ENCODE results near the gene DENND4C. TPM values are rescaled to one million over a fixed set of nuclear protein-coding genes. Genes with fewer than 3 reads are reported as not detected.

The DENND4C gene
- 22.6 and 26.6 TPM in 2 replicates for total RNA-seq (2021)
- long read RNA-seq, partial matches to known transcripts, result 16 of 25 reads
- long read RNA-seq, other reads (novel, unspliced or antisense), result 8 of 25 reads

DNA sequence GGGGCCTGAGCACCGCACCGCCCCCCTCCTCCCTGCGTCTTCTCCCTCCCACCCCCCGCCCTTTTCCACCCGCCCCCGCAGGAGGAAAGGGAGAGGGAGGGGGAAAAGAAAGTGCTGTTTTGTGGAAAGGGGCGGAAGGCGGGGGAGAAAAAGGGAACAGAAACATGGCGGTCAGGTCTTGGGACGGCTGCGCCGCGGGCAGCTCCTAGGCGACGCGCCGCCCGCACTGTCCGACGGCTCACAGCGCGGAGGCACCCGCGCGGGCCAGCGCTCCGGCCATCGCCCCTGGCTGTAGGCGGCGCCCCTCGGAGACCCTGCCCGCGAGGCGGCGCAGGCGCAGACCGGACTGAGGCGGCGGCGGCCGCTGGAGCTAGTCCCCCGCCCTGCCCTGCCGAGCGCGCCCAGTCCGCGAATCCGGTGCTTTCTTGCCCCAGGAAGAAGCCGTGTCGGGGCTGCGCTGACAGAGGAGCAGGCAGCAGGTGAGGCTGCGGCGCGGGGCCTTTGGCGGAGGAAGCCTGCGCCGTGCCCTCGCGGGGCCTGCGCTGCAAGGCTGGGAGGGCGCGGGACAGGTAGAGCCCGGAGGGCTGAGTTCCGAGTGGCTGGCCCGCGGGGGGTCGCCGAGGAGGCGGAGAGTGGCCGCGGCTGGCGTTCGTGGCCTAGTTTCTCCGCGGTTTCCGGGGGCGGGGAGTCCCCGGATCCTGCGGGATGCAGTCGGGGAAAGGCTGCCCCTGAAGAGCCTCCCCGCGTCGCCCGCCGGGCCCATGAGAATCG is at the start of gene DENND4C:
Gene DENND4C, plus strand, starts transcription at position 339 of the 771 bp plus-strand sequence. CDS start 45,482 bp downstream, outside the sequence.
- Histone ChIP-seq H2BK12ac (ENCODE audit: insufficient read length, low read depth, low read length) (no peak within 1 kb of the TSS), H2AFZ (ENCODE audit: low read length) (no peak within 1 kb of the TSS), H2AK5ac (ENCODE audit: insufficient read length, low read length) (no peak within 1 kb of the TSS), H3K4me2 (ENCODE audit: insufficient read depth, insufficient read length, low read length) (peak within 1 kb of the TSS; percentile 100), H3K27ac (ENCODE audit: insufficient read length, low read depth, low read length) (peak within 1 kb of the TSS; percentile 74), H3K4me1 (ENCODE audit: insufficient read depth, low read length) (no peaks in the 10 kb centered on the region), H2BK20ac (ENCODE audit: low read depth, low read length, poor library complexity, severe bottlenecking) (no peak within 1 kb of the TSS), H2BK5ac (ENCODE audit: insufficient read length, low read length) (peak within 1 kb of the TSS; percentile 32), H2BK120ac (ENCODE audit: low read depth, low read length, poor library complexity, severe bottlenecking) (no peak within 1 kb of the TSS), H4K5ac (ENCODE audit: insufficient read length, low read depth, low read length) (no peak within 1 kb of the TSS), H3K9me3 (ENCODE audit: control insufficient read depth, low read depth, low read length) (no peaks in the 10 kb centered on the region), H3K79me2 (ENCODE audit: insufficient read depth, low read length) (peaks cover 9% of the 10 kb centered on the region; the same call in 1 of the 2 replicates), H4K20me1 (ENCODE audit: control insufficient read depth, insufficient read depth, insufficient read length) (no peaks in the 10 kb centered on the region), H3K27me3 (ENCODE audit: insufficient read depth, low read length) (no peaks in the 10 kb centered on the region), H3K23me2 (ENCODE audit: insufficient read length, low read depth, low read length, poor library complexity, severe bottlenecking) (peaks cover 15% of the 10 kb centered on the region), H3K79me1 (ENCODE audit: insufficient read depth, low read depth, low read length, poor library complexity, severe bottlenecking) (peaks cover 4% of the 10 kb centered on the region), H3K18ac (ENCODE audit: insufficient read length, low read depth, low read length) (peak within 1 kb of the TSS; percentile 89), H4K91ac (ENCODE audit: insufficient read length, low read depth, low read length) (no peak within 1 kb of the TSS), H3K4ac (ENCODE audit: low read depth, low read length) (no peak within 1 kb of the TSS; the same call in 1 of the 2 replicates), H3K14ac (ENCODE audit: insufficient read depth, low read length) (peak within 1 kb of the TSS; percentile 89), H3K9ac (ENCODE audit: extremely low read depth, insufficient read length, low read length) (peak within 1 kb of the TSS; percentile 86), H3T11ph (ENCODE audit: low read length) (no peak within 1 kb of the TSS), H3K56ac (ENCODE audit: insufficient read length, low read depth, low read length) (no peak within 1 kb of the TSS), H3K23ac (ENCODE audit: insufficient read length, low read depth, low read length) (no peak within 1 kb of the TSS), H2BK15ac (ENCODE audit: low read depth, low read length) (no peak within 1 kb of the TSS), H4K8ac (replicated peaks; ENCODE audit: insufficient read length, low read depth, low read length) (no peak within 1 kb of the TSS)
- TF ChIP-seq, protein P1, sequence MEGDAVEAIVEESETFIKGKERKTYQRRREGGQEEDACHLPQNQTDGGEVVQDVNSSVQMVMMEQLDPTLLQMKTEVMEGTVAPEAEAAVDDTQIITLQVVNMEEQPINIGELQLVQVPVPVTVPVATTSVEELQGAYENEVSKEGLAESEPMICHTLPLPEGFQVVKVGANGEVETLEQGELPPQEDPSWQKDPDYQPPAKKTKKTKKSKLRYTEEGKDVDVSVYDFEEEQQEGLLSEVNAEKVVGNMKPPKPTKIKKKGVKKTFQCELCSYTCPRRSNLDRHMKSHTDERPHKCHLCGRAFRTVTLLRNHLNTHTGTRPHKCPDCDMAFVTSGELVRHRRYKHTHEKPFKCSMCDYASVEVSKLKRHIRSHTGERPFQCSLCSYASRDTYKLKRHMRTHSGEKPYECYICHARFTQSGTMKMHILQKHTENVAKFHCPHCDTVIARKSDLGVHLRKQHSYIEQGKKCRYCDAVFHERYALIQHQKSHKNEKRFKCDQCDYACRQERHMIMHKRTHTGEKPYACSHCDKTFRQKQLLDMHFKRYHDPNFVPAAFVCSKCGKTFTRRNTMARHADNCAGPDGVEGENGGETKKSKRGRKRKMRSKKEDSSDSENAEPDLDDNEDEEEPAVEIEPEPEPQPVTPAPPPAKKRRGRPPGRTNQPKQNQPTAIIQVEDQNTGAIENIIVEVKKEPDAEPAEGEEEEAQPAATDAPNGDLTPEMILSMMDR (conservative IDR thresholded peaks at IDR 0.05), result peak; percentile 24; the same call in 1 of the 3 replicates
- Mint-ChIP-seq H3K27me3 (ENCODE audit: low read depth) (no peaks in the 10 kb centered on the region), H3K4me3 (no peak within 1 kb of the TSS; a peak in 3 of 5 replicates), H3K9me3 (no peaks in the 10 kb centered on the region), H3K36me3 (ENCODE audit: insufficient read depth in 1 of 3, low read depth in 3 of 3) (peaks cover 2 to 12% (median 2%) of the 10 kb centered on the region in 3 experiments; a peak in 2 of 7 replicates), H3K27ac (peak within 1 kb of the TSS; percentile 99 to 100 (median 100)), H3K4me1 (peaks cover 10 to 13% of the 10 kb centered on the region in 2 experiments)
- no CpG with 5 or more reads among the region's 86 CpGs for WGBS (ENCODE audit: extremely low coverage, insufficient read length, low lambda C conversion rate)
- DNase-seq, result peak; percentile 93

Measured in H9 (cell line).